IgD-negative memory B cell (primary cell): ENCODE data around the gene RSU1. TPM values are rescaled to one million over a fixed set of nuclear protein-coding genes. Genes with fewer than 3 reads are reported as not detected.

Source experiments
- H3K27ac Mint-ChIP-seq, 3 donors: one replicate each; pipeline ENCODE4 v1.8.0; 2020 to 2022; ENCODE audit warnings: mild to moderate bottlenecking in 3 of 3, mixed read lengths in 3 of 3, moderate library complexity in 1 of 3
- H3K27me3 Mint-ChIP-seq: one replicate; pipeline ENCODE4 v1.8.0; 2021; ENCODE audit warnings: mixed read lengths
- H3K36me3 Mint-ChIP-seq: one replicate; pipeline ENCODE4 v1.8.0; 2020; ENCODE audit warnings: mild to moderate bottlenecking, mixed read lengths
- H3K4me1 Mint-ChIP-seq, 3 donors: one replicate each; pipeline ENCODE4 v1.8.0; 2020 to 2022; ENCODE audit warnings: mixed read lengths in 3 of 3, mild to moderate bottlenecking in 1 of 3
- H3K4me3 Mint-ChIP-seq, 4 donors: one replicate each; pipeline ENCODE4 v1.8.0; 2020 to 2022; ENCODE audit warnings: mild to moderate bottlenecking in 4 of 4, mixed read lengths in 4 of 4, moderate library complexity in 3 of 4
- H3K9me3 Mint-ChIP-seq, 3 donors: one replicate each; pipeline ENCODE4 v1.8.0; 2020 to 2021; ENCODE audit warnings: mixed read lengths in 3 of 3, mild to moderate bottlenecking in 1 of 3
- polyA plus RNA-seq: library from polyadenylated mRNA; unstranded; fragments of 300-500 nt; fragmentation: Illumina TruSeq; gene quantifications from one replicate; pipeline ENCODE4 v1.2.3, GENCODE V29; 2021

The RSU1 gene
- polyA plus RNA-seq, 1 donor from 2014 or later, result 86.8 TPM

DNA sequence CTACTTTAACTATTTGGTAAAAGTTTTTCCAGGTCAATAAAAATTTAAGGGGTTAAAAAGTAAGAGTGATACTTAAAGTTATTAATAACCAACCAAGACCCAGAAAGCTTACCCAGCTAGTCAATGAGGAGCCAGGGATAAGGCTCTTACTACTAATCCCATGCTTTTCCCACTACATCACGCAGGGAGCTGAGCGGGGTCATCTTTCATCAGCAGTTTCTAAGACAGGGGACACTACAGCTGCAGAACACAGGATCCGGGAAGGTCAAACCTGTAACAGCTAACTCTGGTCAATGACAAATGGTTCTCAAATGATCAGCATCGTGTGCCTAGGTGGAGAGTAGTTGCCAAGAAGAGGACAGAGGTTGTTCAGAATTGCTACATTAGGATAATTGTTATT, 65.1 kb downstream of the RSU1 start:
- Mint-ChIP-seq H3K4me3 (no peak overlapping the region), H3K36me3 (peaks cover 9% of the 10 kb centered on the region), H3K27ac (no peak overlapping the region), H3K4me1 (no peaks in the 10 kb centered on the region), H3K27me3 (no peaks in the 10 kb centered on the region), H3K9me3 (no peaks in the 10 kb centered on the region)

DNA sequence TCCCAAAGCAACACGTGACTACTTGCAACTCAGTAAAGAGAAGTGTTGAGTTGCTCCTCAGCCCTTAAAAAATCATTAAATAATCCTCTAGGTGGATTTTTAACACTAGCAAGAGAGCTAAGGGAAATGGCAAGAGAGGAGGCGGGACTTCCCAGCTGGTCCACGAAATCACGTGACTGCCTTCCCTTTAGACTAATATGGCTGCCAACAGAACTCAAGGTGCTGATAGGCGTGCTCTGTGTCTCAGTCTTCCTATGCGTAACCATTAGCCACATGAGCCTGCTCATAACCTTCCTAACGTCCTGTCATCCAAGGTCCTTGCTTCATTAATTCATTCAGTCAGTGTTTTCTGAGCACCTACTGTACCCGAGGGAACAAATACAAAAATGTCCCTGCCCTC, 66.0 kb downstream of the RSU1 start:
- no peaks in the 10 kb centered on the region for H3K9me3 Mint-ChIP-seq

DNA sequence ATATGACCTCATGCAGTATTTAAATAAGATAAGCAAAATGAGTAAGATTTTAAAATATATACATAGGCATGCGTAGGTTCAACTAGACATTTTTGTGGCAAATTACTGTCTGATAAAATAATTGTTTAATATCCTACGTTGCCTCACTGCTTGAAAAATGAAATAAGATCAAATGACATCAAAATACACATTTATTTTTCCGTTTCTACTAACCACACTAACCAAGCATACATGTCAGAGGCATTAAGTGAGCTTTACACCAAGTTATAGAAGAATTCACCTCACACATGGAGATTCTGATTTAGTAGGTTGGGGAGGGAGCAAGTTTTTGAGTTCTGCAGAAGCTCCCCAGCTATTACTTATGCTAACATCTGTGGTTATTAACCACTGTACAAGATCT, 66.8 kb downstream of the RSU1 start:
- no peaks in the 10 kb centered on the region for H3K27me3 Mint-ChIP-seq
- no peak overlapping the region for H3K4me3 Mint-ChIP-seq
- no peaks in the 10 kb centered on the region for H3K9me3 Mint-ChIP-seq
- no peak overlapping the region for H3K27ac Mint-ChIP-seq
- no peaks in the 10 kb centered on the region for H3K4me1 Mint-ChIP-seq
- peaks cover 7% of the 10 kb centered on the region for H3K36me3 Mint-ChIP-seq

More for the DNA sequence above, 66.0 kb downstream of the RSU1 start:
- H3K4me3 Mint-ChIP-seq, result no peak overlapping the region
- no peak overlapping the region for H3K27ac Mint-ChIP-seq
- H3K36me3 Mint-ChIP-seq, result peaks cover 7% of the 10 kb centered on the region
- no peaks in the 10 kb centered on the region for H3K4me1 Mint-ChIP-seq
- H3K27me3 Mint-ChIP-seq, result no peaks in the 10 kb centered on the region

DNA sequence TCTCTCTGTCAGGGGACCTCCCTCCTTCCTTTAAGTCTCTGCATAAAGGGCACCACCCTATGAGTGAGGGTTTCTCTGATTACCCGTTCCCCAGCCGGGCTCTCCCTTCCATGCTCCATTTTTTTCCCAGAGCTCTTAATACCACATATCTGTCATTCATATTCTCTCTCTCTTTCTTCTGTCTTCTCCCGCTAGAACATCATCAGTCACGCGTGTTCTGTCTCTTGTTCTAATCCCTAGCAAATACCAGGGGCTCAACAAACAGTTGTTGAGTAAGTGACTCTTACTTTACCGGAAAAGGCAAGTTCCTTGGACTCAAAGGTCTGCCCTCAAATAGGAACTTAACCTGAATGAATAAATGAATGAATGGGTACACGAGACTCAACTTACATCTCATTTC, 68.5 kb downstream of the RSU1 start:
- Mint-ChIP-seq H3K27ac (no peak overlapping the region), H3K4me1 (no peaks in the 10 kb centered on the region), H3K4me3 (no peak overlapping the region), H3K36me3 (peaks cover 10% of the 10 kb centered on the region), H3K9me3 (no peaks in the 10 kb centered on the region), H3K27me3 (no peaks in the 10 kb centered on the region)

DNA sequence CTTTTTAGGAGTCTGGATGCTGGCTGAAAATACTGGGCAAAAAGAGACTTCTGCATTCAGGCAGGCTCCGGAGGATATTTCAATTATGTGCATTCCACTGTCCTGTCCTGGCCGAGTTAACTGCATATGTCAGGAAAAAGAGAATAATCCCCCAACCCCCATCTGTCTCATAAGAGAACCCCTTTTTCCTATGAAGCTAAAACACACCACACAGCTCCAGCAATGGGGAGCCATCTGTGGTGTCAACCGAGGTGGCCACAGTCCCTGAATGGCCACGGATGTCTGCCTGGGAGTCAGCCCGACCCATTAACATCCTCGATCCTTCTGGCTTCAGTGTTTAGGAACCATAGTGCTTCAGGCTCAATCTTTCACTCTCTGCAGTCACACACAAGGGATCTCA, 70.4 kb downstream of the RSU1 start:
- no peaks in the 10 kb centered on the region for H3K9me3 Mint-ChIP-seq
- no peaks in the 10 kb centered on the region for H3K4me1 Mint-ChIP-seq
- peaks cover 14% of the 10 kb centered on the region for H3K36me3 Mint-ChIP-seq
- H3K27me3 Mint-ChIP-seq, result no peaks in the 10 kb centered on the region
- no peak overlapping the region for H3K4me3 Mint-ChIP-seq
- H3K27ac Mint-ChIP-seq, result no peak overlapping the region

DNA sequence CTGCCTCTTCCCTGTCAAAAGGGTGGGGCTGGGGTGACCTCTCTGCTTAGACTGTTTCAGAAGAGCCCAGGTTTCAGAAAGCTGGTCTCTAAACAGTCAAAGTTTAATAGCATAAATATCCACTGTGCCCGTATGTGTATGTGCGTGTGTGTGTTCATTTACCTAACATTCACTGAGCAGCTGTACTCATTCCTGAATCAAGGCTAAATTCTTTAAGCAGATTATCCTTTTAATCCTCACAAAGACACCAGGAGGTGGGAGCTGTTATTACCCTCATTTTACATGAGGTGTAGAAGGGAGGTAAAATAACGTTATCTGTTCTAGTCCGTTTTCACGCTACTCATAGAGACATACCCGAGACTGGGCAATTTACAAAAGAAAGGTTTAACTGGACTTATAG, 72.2 kb downstream of the RSU1 start:
- H3K27me3 Mint-ChIP-seq, result no peaks in the 10 kb centered on the region
- peaks cover 17% of the 10 kb centered on the region for H3K36me3 Mint-ChIP-seq
- H3K4me3 Mint-ChIP-seq, result no peak overlapping the region
- no peaks in the 10 kb centered on the region for H3K4me1 Mint-ChIP-seq
- no peak overlapping the region for H3K27ac Mint-ChIP-seq
- H3K9me3 Mint-ChIP-seq, result no peaks in the 10 kb centered on the region

DNA sequence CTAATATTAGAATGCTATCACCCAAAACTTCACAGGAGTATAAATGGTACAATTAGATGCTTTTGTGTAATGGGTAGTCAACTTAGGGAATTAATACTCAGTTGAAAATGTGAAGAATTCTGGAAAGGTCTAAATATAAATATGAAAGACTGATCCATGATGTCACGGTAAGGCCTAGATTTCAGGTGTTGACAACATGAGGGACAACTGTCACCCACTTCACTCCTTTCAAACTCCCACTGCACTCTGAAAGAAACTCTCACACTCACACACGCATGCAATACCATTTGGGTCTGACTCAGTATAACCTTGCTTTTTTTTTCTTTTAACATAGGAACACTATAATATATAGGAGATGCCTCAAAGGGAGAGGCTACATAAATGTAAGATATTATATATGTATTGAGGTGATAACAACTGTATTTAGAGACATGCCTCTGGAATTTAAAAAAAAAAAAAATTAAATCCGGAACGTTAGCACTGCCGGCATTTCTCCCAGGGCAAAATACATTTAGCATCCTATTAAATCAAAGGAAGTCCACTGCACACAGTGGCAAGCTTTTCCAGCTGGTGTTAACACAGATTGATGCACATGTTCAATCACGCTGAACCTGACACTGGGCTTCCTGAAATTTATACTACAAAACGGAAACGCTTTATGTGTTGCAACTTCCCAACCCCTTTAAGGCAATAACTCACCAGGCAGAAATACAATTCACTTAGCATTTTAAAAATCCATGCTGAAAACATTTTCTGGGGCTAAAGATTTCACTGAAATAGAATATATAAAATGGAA, 74.9 kb downstream of the RSU1 start:
- H3K36me3 Mint-ChIP-seq, result peaks cover 25% of the 10 kb centered on the region
- no peak overlapping the region for H3K27ac Mint-ChIP-seq
- no peaks in the 10 kb centered on the region for H3K27me3 Mint-ChIP-seq
- H3K4me1 Mint-ChIP-seq, result no peaks in the 10 kb centered on the region
- peak overlapping the region in 1 of 4 donors; percentile 32 for H3K4me3 Mint-ChIP-seq
- H3K9me3 Mint-ChIP-seq, result peaks cover 3 to 5% (median 4%) of the 10 kb centered on the region in 3 donors

DNA sequence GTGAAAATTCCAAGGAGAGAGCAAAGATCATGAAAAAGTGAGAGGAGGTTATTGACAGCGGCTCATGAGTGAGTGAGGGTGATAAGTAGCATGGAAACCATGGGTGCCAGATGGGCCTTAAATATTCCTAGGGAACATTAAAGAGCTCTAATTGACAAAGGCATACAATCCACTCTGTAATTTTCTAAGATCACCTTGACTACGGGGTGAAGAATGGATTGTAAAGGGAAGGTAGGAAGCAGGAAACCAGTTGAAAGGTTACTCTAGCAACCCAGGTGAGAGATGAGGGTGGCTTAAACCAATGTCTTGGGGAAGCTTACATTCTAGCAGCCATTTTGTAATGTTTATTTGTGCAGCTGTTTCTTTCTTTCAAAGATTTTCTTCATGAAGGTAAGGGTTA, 75.7 kb downstream of the RSU1 start:
- Mint-ChIP-seq H3K27ac (no peak overlapping the region), H3K27me3 (no peaks in the 10 kb centered on the region), H3K36me3 (peaks cover 30% of the 10 kb centered on the region), H3K4me1 (no peaks in the 10 kb centered on the region), H3K9me3 (peaks cover 4 to 12% (median 5%) of the 10 kb centered on the region in 3 donors), H3K4me3 (no peak overlapping the region)

DNA sequence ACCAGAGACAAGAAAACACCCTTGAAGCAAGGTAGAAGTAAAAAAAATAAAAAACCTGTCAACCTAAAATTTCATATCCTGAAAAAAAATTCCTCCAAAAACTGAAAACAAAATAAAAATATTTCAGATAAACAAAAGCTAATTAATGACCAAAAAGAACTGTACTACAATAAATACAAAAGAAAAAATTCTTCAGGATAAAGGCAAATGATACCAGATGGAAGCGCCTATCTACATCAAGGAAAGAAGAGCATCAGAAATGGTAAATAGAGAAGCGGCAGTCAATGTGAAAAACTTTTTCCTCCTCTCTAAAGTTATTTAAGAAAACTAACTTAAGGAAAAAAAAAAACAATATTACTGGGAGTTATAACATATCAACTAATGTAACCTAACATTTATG, 79.8 kb downstream of the RSU1 start:
- no peak overlapping the region for H3K4me3 Mint-ChIP-seq
- no peaks in the 10 kb centered on the region for H3K27me3 Mint-ChIP-seq
- H3K36me3 Mint-ChIP-seq, result peaks cover 45% of the 10 kb centered on the region
- no peaks in the 10 kb centered on the region for H3K4me1 Mint-ChIP-seq
- peaks cover 8 to 13% (median 10%) of the 10 kb centered on the region in 3 donors for H3K9me3 Mint-ChIP-seq
- no peak overlapping the region for H3K27ac Mint-ChIP-seq

DNA sequence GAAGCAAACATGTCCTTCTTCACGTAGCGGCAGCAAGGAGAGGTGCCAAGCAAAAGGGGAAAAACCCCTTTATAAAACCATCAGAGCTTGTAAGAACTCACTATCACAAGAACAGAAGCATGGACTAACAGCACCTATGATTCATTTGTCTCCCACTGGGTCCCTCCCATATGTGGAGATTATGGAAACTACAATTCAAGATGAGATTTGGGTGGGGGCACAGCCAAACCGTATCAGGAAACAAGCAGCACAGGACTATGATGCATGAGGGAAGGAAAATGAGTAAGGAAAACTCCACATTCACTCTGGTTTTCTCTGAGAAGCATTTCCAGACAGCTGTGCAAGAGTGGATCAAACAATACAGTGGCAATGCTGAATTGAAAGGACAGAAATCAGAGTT, 81.6 kb downstream of the RSU1 start:
- H3K27ac Mint-ChIP-seq, result no peak overlapping the region
- peaks cover 46% of the 10 kb centered on the region for H3K36me3 Mint-ChIP-seq
- H3K9me3 Mint-ChIP-seq, result peaks cover 8 to 13% (median 10%) of the 10 kb centered on the region in 3 donors
- H3K27me3 Mint-ChIP-seq, result no peaks in the 10 kb centered on the region
- H3K4me3 Mint-ChIP-seq, result peak overlapping the region in 1 of 4 donors; percentile 45
- H3K4me1 Mint-ChIP-seq, result peaks cover 0 to 3% (median 1%) of the 10 kb centered on the region in 3 donors

DNA sequence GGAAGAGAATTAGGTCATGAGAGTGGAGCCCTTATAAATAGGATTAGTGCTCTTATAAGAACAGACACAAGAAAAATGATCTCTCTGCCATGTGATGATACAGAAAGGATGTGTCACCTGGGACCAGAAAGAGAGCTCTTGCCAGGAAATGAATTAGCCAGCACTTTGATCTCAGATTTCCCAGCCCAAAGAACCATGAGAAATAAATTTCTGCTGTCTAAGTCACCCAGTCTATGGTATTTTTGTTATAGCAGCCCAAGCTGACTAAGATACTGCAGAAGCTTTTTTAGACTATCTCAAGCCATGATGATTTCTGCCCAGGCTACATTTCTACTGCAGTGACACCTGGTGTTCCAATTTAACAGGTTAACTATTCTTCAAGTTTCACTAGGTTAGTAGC, 84.8 kb downstream of the RSU1 start:
- H3K36me3 Mint-ChIP-seq, result peaks cover 47% of the 10 kb centered on the region
- H3K27ac Mint-ChIP-seq, result peak overlapping the region in 1 of 3 donors; percentile 64
- H3K4me3 Mint-ChIP-seq, result no peak overlapping the region

DNA sequence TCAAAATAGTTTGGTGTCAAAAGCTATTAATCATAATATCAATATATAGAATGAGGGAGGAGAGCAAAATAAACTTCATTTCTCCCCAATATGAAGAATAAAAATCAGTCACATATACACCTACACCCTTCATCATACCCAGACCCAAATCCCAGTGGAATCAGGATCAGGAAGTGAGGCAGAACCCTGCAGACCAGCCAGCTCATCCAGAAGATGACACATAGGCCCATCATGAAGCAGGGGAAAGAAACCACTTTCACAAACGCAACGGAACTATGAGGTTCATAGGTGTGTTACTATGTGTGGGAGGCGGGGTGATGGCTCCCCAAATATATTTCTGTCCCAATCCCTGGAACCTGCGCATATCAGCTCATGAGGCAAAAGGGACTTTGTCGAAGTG, 89.0 kb downstream of the RSU1 start:
- Mint-ChIP-seq H3K4me3 (no peak overlapping the region), H3K27ac (no peak overlapping the region), H3K9me3 (peaks cover 2 to 4% (median 4%) of the 10 kb centered on the region in 3 donors), H3K27me3 (no peaks in the 10 kb centered on the region), H3K36me3 (peaks cover 23% of the 10 kb centered on the region), H3K4me1 (peaks cover 7 to 9% (median 9%) of the 10 kb centered on the region in 3 donors)

More for the DNA sequence above, 84.8 kb downstream of the RSU1 start:
- H3K27me3 Mint-ChIP-seq, result no peaks in the 10 kb centered on the region
- peaks cover 7 to 9% (median 9%) of the 10 kb centered on the region in 3 donors for H3K4me1 Mint-ChIP-seq
- H3K9me3 Mint-ChIP-seq, result peaks cover 5 to 12% (median 10%) of the 10 kb centered on the region in 3 donors

DNA sequence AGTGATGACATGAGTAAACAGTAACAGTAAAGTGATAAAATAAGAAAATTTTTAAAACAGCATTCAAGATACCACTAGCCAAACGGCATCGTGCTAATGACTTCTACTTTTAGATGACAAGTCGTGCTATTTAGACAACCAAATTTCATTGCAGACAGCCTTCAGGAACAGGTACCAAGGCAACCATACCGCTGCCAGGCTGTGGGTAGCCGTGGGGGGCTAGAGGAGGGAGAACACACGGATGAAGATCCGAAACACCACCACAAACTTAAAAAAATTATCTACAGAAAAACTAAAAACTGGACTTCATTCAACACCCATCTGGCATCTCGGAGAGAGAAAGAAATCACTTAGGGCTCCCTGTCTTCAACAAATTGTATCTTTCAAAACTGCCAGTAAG, 89.6 kb downstream of the RSU1 start:
- Mint-ChIP-seq H3K4me1 (peaks cover 7 to 9% (median 9%) of the 10 kb centered on the region in 3 donors), H3K36me3 (peaks cover 24% of the 10 kb centered on the region), H3K4me3 (no peak overlapping the region), H3K9me3 (peaks cover 2 to 4% (median 4%) of the 10 kb centered on the region in 3 donors), H3K27ac (no peak overlapping the region), H3K27me3 (no peaks in the 10 kb centered on the region)

DNA sequence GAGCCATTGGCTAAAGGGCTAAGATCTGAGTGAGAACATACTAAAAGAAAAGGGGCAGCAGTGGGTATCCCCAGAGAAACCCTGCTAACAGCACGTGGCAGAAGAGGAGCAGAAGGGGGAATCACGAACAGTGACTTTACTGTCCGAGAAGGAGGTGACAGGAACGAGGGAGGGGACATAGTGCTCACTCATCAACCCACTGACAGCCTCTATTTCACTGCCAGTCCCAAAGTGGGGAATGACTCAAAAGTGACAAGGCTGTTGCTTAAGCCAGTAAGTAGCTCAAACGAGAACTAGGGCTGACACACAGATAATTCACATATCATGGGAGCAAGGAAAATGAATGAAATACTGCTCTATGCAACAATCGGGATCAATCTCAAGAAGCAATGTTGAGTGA, 92.7 kb downstream of the RSU1 start:
- Mint-ChIP-seq H3K27me3 (no peaks in the 10 kb centered on the region), H3K36me3 (peaks cover 18% of the 10 kb centered on the region), H3K4me1 (peaks cover 3 to 4% (median 4%) of the 10 kb centered on the region in 3 donors), H3K27ac (no peak overlapping the region), H3K9me3 (peaks cover 2 to 7% (median 6%) of the 10 kb centered on the region in 3 donors), H3K4me3 (peak overlapping the region in 1 of 4 donors; percentile 43)

DNA sequence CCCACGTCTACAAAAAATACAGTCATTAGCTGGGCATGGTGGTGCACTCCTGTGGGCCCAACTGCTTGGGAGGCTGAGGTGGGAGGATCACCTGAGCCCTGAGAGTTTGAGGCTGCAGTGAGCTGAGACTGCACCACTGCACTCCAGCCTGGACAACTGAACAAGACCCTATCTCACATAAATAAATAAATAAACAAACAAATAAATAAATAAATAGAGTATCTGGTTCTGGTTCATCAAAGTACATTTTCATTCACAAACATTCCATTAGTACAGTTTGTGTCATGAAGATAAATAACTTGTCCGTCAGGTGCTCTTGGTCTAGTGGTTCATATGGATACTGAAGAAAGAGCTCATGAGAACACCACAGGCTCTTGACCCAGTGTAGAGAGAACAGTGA, 96.4 kb downstream of the RSU1 start:
- H3K27me3 Mint-ChIP-seq, result no peaks in the 10 kb centered on the region
- H3K4me1 Mint-ChIP-seq, result no peaks in the 10 kb centered on the region
- no peak overlapping the region for H3K27ac Mint-ChIP-seq
- peaks cover 2 to 4% (median 3%) of the 10 kb centered on the region in 3 donors for H3K9me3 Mint-ChIP-seq
- H3K36me3 Mint-ChIP-seq, result peaks cover 20% of the 10 kb centered on the region
- H3K4me3 Mint-ChIP-seq, result no peak overlapping the region
